Stimulated activated CD8-positive, alpha-beta memory T cell treated with anti-CD3 and anti-CD28 coated beads, Interleukin-15, amount 100 ng/mL, for 24 hours (primary cell): ENCODE results near the gene NSD2.
A peak's percentile ranks its signal among the peaks of the same experiment; 100 is the strongest.
"Not testable (repeated sequence)": the region's sequence is repeated elsewhere in the genome, so short reads cannot be mapped to it uniquely, and the experiment has no call there.

Experiments used
- DNase-seq: peaks from one replicate; pipeline ENCODE4 v3.0.0-alpha.2; 2020; ENCODE audit warnings: low read depth

Gene NSD2

DNA sequence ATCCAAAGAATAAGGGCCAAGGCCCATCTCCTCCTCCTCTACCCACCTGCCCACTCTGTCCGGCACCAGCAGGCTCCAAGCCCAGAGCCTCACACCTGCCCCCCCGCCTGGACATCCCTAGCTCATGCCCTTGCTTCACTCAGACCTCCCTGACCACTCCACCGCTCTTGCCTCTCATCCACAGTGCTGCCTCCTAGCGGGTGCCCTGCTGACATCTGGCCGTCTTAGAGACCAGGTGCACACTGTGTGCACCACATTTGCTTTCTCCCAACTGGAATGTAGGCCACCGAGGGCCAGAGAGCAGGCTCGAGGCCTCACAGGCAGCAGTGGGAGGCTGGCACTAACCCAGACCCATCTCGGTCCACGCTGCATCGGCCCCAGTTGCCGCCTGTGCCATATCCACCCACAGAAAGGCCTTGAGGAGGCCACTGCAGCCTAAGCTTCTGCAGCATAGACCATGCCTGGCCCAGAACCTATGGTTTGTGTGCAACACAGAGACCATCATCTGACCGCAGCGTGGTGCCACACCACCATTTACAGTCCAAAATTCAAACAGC lies 28.8 kb upstream of the NSD2 start:
- no peak for DNase-seq

DNA sequence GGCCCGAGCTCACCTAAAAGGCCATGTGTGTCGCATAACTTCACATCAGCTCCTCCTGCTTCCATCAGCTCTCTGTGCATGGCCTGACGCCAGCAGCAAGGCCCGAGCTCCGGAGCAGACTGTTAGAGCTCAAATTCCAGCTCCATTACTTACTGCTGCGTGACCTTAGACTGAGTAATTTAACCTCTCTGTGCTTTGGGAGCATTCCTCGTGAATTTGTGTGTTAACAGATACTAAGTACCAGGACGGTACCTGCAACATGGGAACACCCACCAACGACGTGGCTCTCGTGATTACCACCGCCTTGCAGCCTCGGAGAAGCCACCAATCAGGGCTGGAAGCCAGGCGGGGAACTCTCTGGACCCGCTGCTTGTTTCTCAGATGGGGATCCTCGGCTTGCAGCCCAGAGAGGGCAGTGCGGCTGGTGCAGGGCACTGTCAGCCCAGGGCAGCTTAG lies 28.2 kb upstream of the NSD2 start:
- no peak for DNase-seq

DNA sequence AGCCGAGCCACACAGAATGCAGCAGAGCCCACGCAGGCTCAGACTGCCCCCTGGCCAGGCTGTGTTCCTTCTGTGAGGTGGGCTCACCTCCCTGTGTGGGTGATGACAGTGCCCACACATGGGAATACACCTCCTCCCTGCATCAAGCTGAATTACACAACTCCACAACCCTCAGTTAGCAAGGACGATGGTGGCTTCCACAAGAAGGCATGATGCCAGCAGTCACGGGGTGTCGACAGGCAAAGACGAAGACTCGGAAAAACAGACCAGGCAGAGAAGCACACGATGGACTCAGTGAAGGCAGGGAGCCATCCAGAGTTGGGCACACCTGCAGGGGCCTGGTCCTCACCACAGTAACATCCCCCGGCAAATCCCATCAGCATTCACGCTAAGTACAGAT lies 27.3 kb upstream of the NSD2 start:
- DNase-seq: no peak

DNA sequence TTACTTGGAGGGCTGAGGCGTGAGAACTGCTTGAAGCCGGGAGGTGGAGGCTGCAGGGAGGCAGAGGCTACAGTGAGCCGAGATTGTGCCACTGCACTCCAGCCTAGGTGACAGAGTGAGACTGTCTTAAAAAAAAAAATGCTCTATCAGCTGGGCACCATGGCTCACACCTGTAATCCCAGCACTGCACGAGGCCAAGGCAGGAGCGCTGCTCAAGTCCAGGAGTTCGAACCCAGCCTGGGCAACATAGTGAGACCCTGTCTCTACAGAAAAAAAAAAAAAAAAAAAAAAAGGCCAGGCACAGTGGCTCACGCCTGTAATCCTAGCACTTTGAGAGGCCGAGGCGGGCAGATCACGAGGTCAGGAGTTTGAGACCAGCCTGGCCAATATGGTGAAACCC lies 26.6 kb upstream of the NSD2 start:
- not testable (repeated sequence) for DNase-seq

DNA sequence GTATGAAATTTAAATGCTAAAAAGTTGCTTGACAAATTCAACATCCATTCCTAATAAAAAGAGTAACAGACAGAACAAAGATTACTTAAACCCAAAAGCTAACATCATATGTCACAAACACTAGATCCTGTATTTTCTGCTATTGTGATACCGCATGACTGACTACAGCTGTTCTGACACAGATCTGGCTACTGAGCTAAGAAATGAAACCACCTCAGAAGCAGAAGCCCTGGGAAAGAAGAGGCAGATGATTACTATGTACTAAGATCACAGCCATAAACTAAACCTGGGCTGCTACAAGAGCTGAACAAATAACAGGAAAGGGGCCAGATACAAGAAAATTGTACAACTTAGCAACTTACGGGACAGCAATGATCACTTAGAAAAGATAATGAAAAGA lies 24.6 kb upstream of the NSD2 start:
- DNase-seq: no peak

DNA sequence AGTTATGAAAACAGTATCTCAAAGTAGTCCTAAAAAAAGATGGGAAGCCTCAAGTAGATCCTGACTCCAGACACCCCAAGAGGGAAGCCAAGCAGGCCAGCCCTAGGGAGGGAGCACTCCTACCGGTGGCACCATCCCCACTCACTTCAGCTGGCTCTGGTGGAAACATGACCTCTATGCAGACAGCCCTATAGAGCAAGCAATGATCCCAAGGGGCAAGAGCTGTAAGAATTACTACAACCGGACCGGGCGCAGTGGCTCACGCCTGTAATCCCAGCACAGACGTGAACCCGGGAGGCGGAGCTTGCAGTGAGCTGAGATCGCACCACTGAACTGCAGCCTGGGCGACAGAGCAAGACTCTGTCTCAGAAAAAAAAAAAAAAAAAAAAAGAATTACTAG lies 20.9 kb upstream of the NSD2 start:
- DNase-seq: no peak

DNA sequence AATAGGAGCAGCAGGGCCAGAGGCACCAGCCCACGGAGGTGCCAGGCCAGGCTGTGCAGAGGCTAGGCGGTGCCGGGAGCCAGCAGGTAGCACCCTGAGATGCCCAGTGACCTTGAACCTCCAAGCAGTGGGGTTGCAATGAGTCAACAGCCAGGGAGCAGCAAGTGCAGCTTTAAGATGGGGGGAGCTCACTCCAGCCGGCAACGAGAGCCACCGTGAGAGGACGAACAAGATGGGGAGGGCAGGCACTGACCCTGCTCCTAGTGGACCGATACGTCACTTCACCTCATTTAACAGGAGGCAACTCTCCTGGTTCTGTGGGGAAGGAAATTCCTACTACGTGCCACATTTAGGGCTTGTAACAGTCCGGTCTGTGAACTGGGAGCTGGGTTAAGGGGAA lies 20.0 kb upstream of the NSD2 start:
- DNase-seq: no peak

DNA sequence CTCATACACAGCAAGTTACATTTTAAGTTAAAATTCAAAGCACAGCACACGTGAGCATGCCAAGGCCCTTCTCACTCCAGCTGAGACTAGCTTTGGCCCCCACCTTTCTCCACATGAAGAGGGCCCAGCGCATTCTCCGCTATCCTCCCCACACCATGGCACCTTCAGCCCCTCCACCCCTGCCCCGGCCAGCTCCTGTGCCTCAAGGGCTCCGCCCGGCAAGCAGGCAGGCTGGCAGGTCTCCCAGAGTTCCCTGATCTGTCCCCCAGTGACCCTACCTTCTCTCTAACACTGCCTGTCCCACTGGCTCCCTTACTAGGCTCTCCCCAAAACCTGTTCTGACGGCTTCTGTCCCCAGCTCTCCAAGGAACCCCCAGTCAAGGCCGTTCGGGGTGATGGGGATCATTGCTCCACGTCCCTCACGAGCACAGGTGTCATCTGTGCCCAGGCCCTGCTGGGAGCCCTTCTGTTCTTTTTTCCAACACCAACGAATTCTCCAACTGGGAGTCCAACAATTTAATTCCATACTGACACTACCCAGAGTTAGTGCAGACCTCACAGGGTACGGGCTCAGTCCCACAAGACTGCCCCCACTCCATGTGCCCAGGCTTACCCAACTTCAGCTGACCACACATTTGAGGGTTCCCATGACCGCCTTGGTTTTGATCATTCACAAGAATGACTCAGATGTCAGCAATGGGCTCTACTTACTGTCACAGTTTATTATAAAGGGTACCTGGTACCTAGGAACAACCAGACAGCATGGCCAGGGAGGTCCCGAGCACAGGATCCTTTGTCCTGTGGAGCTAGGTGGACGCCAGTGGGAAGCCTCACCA lies 19.4 kb upstream of the NSD2 start:
- DNase-seq: no peak

DNA sequence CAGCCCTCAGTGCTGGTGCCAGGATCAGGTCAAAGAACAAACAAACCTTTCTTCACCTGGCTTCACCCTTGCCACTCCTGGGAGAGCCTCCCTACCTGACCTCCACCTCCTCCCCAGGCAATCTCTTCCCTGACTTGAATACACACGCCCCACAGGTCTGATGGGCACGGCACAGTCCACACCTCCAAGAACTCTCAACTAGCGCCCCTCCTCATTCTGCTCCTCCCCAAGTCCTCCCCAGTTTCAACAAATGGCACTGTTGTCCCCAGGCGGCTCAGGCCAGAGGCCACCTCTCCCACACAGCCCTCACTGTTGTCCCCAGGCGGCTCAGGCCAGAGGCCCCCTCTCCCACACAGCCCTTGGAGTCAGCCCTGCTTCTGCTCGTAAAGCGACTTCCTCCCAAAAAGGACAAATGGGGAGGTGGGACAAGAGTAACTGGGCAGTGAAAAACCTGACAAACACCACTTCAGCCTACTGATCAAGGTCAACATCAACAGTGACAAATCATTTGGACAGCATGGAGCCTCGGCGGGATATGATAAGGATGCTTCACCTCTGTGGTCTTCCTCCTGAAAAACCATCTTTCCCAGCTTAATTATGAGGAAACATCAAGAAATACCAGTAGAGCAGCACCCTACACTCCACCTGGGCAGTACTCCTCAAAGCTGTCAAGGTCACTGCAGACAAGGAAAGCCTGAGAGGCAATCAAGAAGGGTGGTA lies 18.1 kb upstream of the NSD2 start:
- DNase-seq: no peak

DNA sequence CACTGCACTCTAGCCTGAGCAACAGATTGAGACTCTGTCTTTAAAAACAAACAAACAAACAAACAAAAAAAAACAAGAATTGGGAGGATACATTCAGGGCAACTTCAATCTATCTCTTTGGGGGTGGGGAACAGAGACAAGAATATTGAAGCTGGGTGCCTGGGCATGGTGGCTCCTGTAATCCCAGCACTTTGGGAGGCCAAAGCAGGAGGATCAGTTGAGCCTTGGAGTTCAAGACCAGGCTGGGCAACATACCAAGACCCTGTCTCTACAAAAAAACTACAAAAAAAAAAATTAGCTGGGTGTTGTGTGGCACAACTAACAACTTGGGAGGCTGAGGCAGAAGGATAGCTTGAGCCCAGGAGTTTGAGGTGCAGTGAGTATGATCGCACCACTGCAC lies 16.4 kb upstream of the NSD2 start:
- no peak for DNase-seq

DNA sequence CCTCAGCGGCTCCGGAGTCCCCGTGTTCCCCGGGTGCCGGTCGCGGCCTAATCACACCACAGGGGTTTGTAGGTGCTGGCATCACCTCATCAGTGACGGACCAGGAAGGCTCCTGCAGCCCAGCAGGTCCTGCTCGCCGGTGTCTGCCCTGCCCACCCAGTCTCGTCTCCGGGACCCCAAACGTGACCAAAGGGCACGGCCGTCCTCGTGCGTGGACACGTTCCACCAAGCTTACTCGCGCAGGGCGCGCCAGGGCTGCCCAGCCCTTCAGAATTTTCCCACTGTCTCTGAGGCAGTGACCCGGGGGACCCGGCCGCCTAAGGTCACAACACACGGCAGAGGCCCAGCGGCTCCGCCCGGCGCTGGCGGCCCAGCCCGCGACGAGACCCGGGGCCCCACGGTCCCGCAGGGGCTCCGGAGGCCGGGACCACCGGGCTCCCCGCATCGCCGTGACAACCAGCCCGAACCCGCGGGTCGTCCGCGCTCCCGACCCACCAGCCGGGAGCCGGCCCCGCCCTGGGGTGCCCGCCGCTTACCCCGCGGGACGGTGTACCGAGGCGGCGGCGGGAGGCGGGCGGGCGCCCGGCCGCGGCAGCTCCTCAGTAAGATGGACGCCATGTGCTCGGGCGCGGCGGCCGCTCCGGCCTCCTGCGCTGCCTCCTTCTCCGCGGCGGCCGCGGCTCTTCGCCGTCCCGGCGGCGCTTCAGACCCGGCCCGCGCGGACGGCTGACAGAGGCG lies 15.7 kb upstream of the NSD2 start:
- DNase-seq: no peak

DNA sequence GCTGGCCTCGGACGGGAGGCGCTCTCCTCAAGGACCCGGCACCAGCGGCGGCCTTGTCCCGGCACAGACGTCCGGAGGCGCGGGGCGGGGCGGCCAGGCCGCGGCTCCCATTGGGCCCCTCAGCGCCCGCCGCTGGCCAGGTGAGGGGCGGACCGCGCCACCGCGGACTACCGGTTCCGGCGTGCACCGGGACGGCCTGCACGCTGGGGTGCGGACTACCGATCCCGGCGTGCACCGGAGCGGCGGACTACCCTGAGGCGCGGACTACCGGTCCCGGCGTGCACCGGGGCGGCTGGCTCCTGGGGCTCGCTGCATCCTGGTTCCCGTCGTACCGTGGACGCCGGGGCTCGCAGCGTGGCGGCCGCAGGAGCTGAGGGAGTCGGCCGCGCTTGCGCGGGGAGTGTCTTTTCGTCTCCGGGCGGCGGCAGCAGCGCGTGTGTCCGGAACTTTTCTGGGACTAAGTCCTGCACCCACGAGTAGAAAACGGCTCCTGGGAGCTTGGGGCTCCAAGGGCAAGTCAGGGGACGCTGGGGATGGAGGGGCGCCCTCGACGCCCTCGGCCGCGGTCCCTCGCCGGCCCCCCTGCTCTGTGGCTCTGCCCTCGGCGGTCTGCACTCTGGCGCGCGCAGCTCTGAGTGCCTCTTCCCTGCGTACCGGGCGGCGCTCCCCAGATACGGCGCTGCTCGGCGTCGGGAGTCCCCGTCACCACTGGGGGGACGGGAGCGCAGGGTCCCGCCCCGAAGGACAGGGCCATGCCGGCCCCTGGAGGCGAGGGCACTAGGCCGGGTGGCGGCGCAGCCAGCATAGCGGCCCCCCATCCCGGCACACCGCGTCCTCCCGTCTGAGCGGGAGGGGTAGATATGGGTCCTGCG lies 14.9 kb upstream of the NSD2 start, which contains the start of gene LETM1:
LETM1 (minus strand) TSS at position 86 of the 872 bp plus-strand sequence. CDS start 206 bp downstream, outside the sequence.
- peak; percentile 75 for DNase-seq

DNA sequence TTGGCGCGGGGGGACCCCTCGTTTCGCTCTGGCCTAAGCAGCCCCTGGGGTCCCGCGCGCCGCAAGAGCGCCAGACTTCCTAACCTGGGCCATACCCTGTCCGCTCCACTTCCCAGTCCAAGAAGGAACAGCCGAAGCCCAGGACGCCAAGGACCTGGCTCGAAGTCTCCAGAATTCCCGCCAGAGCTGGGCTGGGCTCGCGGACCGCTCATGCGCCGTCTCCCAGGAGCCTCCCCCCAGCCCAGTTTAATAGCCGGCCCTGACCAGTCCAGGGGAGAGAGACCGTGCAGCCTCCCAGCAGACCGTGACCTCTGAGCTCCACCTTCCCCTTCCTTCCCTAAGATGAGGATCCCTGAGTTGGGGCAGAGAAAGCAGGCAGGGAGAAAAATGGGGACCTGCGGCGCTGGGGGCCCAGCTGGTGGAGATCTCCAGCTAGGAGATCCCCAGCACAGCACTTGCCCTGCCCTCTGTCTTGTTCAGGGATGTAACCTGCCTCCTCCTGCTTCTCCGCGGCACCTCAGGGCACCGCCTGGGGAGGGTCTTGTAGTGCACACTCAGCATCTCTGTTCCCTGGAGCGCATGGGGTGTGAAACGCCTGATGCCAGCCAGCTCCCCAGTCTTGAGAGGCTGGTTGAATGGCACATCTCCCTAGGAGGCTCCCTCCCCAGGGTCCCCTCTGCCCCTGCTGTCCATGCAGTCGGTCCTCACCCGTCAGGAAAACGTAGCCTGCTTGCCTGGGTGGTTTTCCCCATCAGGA lies 14.1 kb upstream of the NSD2 start:
- DNase-seq: no peak

DNA sequence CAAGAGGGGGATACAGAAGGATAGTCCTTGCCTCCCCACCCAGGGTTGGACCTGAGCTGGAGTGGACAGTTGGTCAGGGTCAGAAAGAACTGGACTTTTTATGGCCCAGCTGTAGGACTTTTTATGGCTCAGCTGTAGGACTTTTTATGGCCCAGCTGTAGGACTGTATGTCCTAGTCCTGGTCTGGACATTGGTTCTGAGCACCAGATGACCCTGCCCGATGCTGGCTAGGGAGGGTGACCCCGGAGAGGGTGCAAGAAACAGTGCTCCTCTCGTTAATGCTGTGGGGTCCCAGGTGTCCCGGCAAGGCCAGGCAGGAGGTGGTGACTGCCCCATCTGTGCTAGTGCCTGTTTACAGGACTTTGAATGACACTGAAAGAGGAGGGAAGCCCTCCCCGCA lies 13.3 kb upstream of the NSD2 start:
- no peak for DNase-seq

DNA sequence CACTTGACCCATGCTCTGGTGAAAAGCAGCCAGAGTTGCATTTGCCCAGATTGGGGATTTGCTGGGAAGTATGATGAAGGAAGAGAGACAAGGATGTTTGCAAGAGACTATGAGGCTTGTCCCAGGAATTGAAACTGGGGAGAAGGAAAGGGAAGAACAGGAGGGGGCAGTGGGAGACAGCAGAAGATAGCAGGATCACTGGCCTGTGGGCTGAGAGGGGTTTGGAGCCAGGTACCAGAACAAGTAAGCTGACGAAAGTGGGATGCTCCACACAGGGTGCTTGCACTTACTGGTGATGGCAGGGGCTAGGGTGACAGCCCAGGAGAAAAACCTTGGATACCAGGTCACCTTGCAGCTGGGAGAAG lies 11.8 kb upstream of the NSD2 start:
- DNase-seq: no peak

DNA sequence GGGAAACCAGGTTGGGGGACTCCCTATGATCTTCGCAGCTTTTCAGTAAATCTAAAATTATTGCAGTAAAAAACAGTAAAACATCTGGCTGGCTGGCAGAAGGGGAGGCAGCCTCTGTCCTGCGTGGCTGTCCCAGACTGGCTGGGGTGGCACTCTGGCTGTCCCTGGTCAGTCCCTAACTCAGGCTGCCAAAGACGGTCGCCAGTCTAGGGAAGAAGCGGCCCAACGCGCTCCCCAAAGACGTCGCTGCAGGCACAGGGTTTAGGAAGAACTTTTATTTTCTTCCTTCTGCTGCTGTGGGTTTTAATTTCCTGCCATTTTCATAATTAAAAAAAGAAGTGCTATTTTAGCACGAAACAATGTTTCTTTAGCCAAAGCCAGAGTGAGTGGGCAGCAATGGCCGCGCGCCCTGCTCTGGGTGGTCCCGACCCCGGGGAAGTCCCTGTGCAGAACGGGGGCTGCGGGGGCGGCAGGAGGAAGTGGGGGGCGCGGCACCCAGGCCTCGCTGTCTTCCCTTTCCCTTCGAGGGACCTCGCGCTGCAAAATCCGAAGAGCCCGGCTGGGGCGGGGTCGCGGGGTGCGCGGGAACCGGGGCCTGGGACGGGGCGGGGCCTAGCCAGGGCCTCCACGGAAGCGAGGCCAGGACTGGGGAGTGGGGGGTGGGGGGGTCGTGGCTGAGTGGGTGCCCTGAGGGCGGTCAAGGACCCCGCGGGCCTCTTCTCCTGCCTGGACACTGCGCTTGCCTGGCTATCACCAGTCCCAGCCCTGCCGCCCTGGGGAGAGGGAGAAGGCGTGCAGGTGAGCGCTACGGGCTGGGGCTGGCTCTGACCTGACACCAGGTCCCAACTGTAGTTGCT lies 8.9 kb upstream of the NSD2 start:
- DNase-seq: no peak

DNA sequence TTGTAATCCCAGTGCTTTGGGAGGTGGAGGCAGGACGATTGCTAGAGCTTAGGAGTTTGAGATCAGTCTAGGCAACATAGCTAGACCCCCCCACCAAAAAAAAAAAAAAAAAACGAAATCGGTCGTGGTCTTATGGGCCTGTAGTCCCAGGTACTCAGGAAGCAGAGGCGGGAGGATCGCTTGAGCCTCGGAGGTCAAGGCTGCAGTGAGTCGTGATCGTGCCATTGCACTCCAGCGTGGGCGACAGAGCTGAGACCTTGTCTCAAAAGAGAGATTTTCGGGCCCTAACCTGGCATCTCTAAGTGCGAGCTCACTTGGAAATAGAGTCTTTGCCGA lies 8.3 kb upstream of the NSD2 start:
- no peak for DNase-seq

DNA sequence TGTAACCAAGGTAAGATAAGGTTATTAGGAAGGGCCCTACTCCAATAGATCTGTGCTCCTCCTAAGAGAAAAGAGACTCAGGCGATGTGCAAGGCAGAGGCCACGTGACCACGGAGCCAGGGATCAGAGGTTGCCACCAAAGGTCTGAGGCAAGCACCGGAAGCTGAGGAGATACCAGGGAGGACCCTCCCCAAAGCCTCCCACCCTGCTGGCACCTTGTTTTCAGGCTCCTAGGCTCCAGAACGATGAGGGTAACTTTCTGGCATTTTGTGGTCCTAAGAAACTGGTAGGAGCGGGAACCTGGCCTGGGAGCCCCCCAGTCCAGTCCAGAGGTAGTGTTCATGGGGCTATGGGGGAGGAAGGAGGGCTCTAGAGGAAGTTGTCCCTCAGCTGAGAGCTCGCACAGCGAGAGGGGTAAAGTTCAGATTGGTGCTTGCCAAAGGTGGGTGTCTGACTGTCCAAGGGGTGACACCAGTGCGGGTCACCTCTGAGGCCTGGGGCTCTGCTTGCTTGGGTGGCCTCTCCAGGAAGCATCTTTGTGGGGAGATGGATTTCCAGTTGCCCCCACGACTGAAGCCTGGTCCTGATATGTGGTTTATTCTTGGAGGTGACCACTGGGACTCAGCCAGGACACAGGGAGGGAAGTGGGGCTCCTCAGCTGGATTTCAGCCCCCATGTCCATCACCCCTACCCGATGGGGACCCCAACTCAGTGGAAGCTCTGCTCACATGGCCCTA lies 7.7 kb upstream of the NSD2 start:
- DNase-seq: no peak
